ENCODE results near the gene POU5F1.
"Not testable (repeated sequence)": the region's sequence is repeated elsewhere in the genome, so short reads cannot be mapped to it uniquely, and the experiment has no call there.

- TF ChIP-seq CTCF (optimal IDR thresholded peaks at IDR 0.05 in 1 of 3, IDR thresholded peaks at IDR 0.05 in 1 of 3, conservative IDR thresholded peaks at IDR 0.05 in 1 of 3; ENCODE audit: extremely low read depth in 1 of 3, insufficient read depth in 2 of 3, low read length in 3 of 3); EZH2 (IDR thresholded peaks at IDR 0.05; ENCODE audit: low read length): not testable (repeated sequence)
Measured at GRCh38 chr6:31169858-31170599, 453 bp downstream of the POU5F1 start.
